ENCODE data around the gene GRIN2A. TPM values are rescaled to one million over a fixed set of nuclear protein-coding genes. Genes with fewer than 3 reads are reported as not detected.

GRIN2A gene
- total RNA-seq, 1 donor from 2014 or later, result not detected

DNA sequence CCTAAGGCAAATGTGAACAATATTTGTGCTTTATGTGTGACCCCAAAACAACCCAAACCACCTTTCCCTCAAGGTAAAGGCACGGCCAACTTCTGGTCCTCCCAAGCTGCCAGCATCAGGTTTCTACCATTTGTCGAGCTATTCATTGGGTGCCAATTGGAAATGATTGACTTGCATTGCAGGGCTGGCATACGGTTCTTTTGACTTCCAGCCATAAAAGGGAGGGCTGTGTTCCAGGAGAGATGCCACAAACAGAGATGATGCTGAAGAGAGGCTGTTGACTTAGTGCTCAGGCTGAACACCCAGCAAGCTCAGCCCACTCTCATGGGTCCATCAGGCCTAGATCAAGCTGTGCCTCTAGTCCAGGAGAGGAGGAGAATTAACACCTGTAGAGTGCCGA lies 252.4 kb downstream of the GRIN2A start:
- Mint-ChIP-seq H3K27me3 (ENCODE audit: unreplicated experiment) (no peaks in the 10 kb centered on the region), H3K4me3 (ENCODE audit: unreplicated experiment) (no peak overlapping the region), H3K36me3 (ENCODE audit: unreplicated experiment) (no peaks in the 10 kb centered on the region), H3K4me1 (ENCODE audit: unreplicated experiment) (no peaks in the 10 kb centered on the region), H3K27ac (ENCODE audit: unreplicated experiment) (no peak overlapping the region), H3K9me3 (ENCODE audit: unreplicated experiment) (peaks cover 4% of the 10 kb centered on the region)
- DNase-seq (ENCODE audit: extremely low spot score, unreplicated experiment), result no peak
- TF ChIP-seq CTCF (IDR thresholded peaks at IDR 0.05), result no peak

DNA sequence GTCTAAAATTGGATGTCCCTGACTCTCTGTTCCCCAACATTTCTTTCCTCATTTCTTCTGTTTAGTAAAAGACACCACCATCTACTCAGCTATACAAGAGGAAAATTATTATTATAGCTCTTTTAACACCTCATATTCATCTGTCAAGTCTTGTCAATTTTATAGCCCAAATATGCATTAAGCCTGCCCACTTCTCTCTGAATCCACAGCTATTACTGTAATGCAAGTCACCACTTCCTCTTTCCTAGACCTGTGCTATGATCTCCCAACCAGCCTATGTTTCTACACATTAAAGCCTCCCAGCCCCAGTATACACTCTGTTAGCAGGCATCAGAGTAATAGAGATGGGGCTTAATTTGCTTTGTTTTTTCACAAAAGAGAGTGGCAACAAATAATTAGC lies 252.9 kb downstream of the GRIN2A start:
- peaks cover 4% of the 10 kb centered on the region for H3K9me3 Mint-ChIP-seq (ENCODE audit: unreplicated experiment)
- H3K27me3 Mint-ChIP-seq (ENCODE audit: unreplicated experiment), result no peaks in the 10 kb centered on the region
- no peak overlapping the region for H3K27ac Mint-ChIP-seq (ENCODE audit: unreplicated experiment)
- no peaks in the 10 kb centered on the region for H3K4me1 Mint-ChIP-seq (ENCODE audit: unreplicated experiment)
- H3K4me3 Mint-ChIP-seq (ENCODE audit: unreplicated experiment), result no peak overlapping the region
- no peaks in the 10 kb centered on the region for H3K36me3 Mint-ChIP-seq (ENCODE audit: unreplicated experiment)
- no peak for TF ChIP-seq CTCF (IDR thresholded peaks at IDR 0.05)
- no peak for DNase-seq (ENCODE audit: extremely low spot score, unreplicated experiment)

- no peaks in the 10 kb centered on the region for H3K27me3 Mint-ChIP-seq (ENCODE audit: unreplicated experiment)
- TF ChIP-seq CTCF (IDR thresholded peaks at IDR 0.05), result no peak
- H3K9me3 Mint-ChIP-seq (ENCODE audit: unreplicated experiment), result no peaks in the 10 kb centered on the region
- H3K27ac Mint-ChIP-seq (ENCODE audit: unreplicated experiment), result no peak overlapping the region
- no peak overlapping the region for H3K4me3 Mint-ChIP-seq (ENCODE audit: unreplicated experiment)
- no peak for DNase-seq (ENCODE audit: extremely low spot score, unreplicated experiment)
- H3K36me3 Mint-ChIP-seq (ENCODE audit: unreplicated experiment), result no peaks in the 10 kb centered on the region
- no peaks in the 10 kb centered on the region for H3K4me1 Mint-ChIP-seq (ENCODE audit: unreplicated experiment)
Measured at GRCh38 chr16:9922441-9922840, 259.8 kb downstream of the GRIN2A start.

DNA sequence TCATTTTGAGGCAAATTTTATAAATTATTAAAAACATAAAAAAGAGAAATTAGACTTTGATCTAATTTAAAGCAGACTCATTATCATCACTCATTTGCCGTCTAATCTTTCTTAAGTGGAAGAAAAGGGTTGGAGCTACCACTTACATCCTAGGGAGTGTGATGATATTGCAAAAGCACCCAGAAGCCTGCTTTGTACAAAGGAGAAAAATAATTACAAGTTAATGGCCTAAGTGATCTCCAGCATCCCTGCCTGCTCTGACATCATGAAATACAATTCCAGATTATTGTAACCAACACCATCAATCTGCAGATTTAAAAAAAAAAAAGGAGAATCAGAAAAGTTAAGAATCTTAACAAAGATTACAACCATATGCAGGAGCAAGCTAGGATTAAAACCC lies 260.2 kb downstream of the GRIN2A start:
- Mint-ChIP-seq H3K27me3 (ENCODE audit: unreplicated experiment) (no peaks in the 10 kb centered on the region), H3K27ac (ENCODE audit: unreplicated experiment) (no peak overlapping the region), H3K4me1 (ENCODE audit: unreplicated experiment) (no peaks in the 10 kb centered on the region), H3K9me3 (ENCODE audit: unreplicated experiment) (peaks cover 3% of the 10 kb centered on the region), H3K36me3 (ENCODE audit: unreplicated experiment) (no peaks in the 10 kb centered on the region), H3K4me3 (ENCODE audit: unreplicated experiment) (no peak overlapping the region)
- TF ChIP-seq CTCF (IDR thresholded peaks at IDR 0.05), result no peak
- DNase-seq (ENCODE audit: extremely low spot score, unreplicated experiment), result no peak

- DNase-seq (ENCODE audit: extremely low spot score, unreplicated experiment), result no peak
- Mint-ChIP-seq H3K9me3 (ENCODE audit: unreplicated experiment) (peaks cover 4% of the 10 kb centered on the region), H3K27ac (ENCODE audit: unreplicated experiment) (no peak overlapping the region), H3K27me3 (ENCODE audit: unreplicated experiment) (no peaks in the 10 kb centered on the region), H3K36me3 (ENCODE audit: unreplicated experiment) (no peaks in the 10 kb centered on the region), H3K4me3 (ENCODE audit: unreplicated experiment) (no peak overlapping the region), H3K4me1 (ENCODE audit: unreplicated experiment) (no peaks in the 10 kb centered on the region)
- no peak for TF ChIP-seq CTCF (IDR thresholded peaks at IDR 0.05)
Measured at GRCh38 chr16:9919460-9919859, 262.8 kb downstream of the GRIN2A start.
